HepG2 (cell line): ENCODE results near the gene JSRP1. TPM values are rescaled to one million over a fixed set of nuclear protein-coding genes. Genes with fewer than 3 reads are reported as not detected.
A peak's percentile ranks its signal among the peaks of the same experiment; 100 is the strongest.

Experiments
- EED ChIP-seq: sonication (generic); formaldehyde crosslinking; IDR thresholded peaks from 2 replicates; pipeline ENCODE4 v1.5.0; 2020; ENCODE audit warnings: mild to moderate bottlenecking, missing genetic modification reagents
- ESRRA ChIP-seq: sonication (generic); formaldehyde crosslinking; IDR thresholded peaks from 2 replicates; pipeline ENCODE4 v1.5.1; 2020; ENCODE audit warnings: mild to moderate bottlenecking, low read depth, missing genetic modification reagents
- HOXA3 ChIP-seq: sonication (generic); formaldehyde crosslinking; IDR thresholded peaks from 2 replicates; pipeline ENCODE4 v1.5.0; 2020; ENCODE audit warnings: missing genetic modification reagents
- KDM5A ChIP-seq: fragments of 200-600 bp; sonication (generic); IDR thresholded peaks from 2 replicates; pipeline ENCODE4 v1.7.0; 2018; ENCODE audit warnings: antibody characterized with exemption, mild to moderate bottlenecking, low read length, borderline replicate concordance
- KLF16 ChIP-seq, 2 experiments: sonication (generic) in 1 of 2; formaldehyde crosslinking in 1 of 2; IDR thresholded peaks; 2 replicates each; pipeline versions ENCODE4 v1.6.1 to v1.8.0; 2016 to 2023; ENCODE audit warnings: missing genetic modification reagents in 2 of 2, missing compliant biosample characterization in 1 of 2
- MED1 ChIP-seq: sonication (generic); formaldehyde crosslinking; IDR thresholded peaks from 2 replicates; pipeline ENCODE4 v1.4.0; 2020; ENCODE audit warnings: missing genetic modification reagents
- PCBP1 ChIP-seq: fragments of 200-400 bp; formaldehyde crosslinking; IDR thresholded peaks from 2 replicates; pipeline ENCODE4 v1.6.1; 2017; ENCODE audit warnings: mild to moderate bottlenecking, low read depth, low read length, borderline replicate concordance
- POLR2A ChIP-seq, 2 experiments: IDR thresholded peaks; 2 replicates each; pipeline ENCODE4 v1.6.1; 2011; ENCODE audit warnings: low read depth in 2 of 2, low read length in 2 of 2, mild to moderate bottlenecking in 1 of 2, moderate library complexity in 1 of 2; ENCODE audit not compliant: insufficient read depth in 1 of 2
- POLR2G ChIP-seq: fragments of 200-400 bp; formaldehyde crosslinking; IDR thresholded peaks from 2 replicates; pipeline ENCODE4 v1.6.1; 2018; ENCODE audit warnings: mild to moderate bottlenecking, low read depth, low read length, moderate library complexity
- PRPF4 ChIP-seq: fragments of 200-400 bp; formaldehyde crosslinking; IDR thresholded peaks from 2 replicates; pipeline ENCODE4 v1.6.1; 2016; ENCODE audit warnings: low read length, low read depth; ENCODE audit not compliant: poor library complexity, severe bottlenecking
- RBFOX2 ChIP-seq: fragments of 200-400 bp; formaldehyde crosslinking; IDR thresholded peaks from 2 replicates; pipeline ENCODE4 v1.6.1; 2017; ENCODE audit warnings: low read depth, mild to moderate bottlenecking, low read length
- SMAD9 ChIP-seq: sonication (generic); formaldehyde crosslinking; IDR thresholded peaks from 2 replicates; pipeline ENCODE4 v1.5.1; 2020; ENCODE audit warnings: mild to moderate bottlenecking, missing genetic modification reagents
- SMC3 ChIP-seq: IDR thresholded peaks from 2 replicates; pipeline ENCODE4 v1.6.1; 2011; ENCODE audit warnings: low read length, improper control_type of control experiment
- SP5 ChIP-seq: IDR thresholded peaks from 2 replicates; pipeline ENCODE4 v1.6.1; 2016; ENCODE audit warnings: low read depth, borderline replicate concordance
- SRY ChIP-seq: sonication (generic); formaldehyde crosslinking; IDR thresholded peaks from 2 replicates; pipeline ENCODE4 v1.8.0; 2022; ENCODE audit warnings: mild to moderate bottlenecking, missing genetic modification reagents
- ZBTB38 ChIP-seq: sonication (generic); formaldehyde crosslinking; IDR thresholded peaks from 2 replicates; pipeline ENCODE4 v1.5.1; 2020; ENCODE audit warnings: mild to moderate bottlenecking, missing genetic modification reagents
- ZC3H13 ChIP-seq: sonication (generic); formaldehyde crosslinking; IDR thresholded peaks from 2 replicates; pipeline ENCODE4 v1.8.1; 2023; ENCODE audit warnings: mild to moderate bottlenecking, missing genetic modification reagents, moderate library complexity
- ZFY ChIP-seq: sonication (generic); formaldehyde crosslinking; IDR thresholded peaks from 2 replicates; pipeline ENCODE4 v1.4.0; 2020; ENCODE audit warnings: missing genetic modification reagents
- ZNF121 ChIP-seq: sonication (generic); formaldehyde crosslinking; IDR thresholded peaks from 2 replicates; pipeline ENCODE4 v1.5.0; 2020; ENCODE audit warnings: mild to moderate bottlenecking, missing genetic modification reagents
- ZNF260 ChIP-seq: sonication (generic); formaldehyde crosslinking; IDR thresholded peaks from 2 replicates; pipeline ENCODE4 v1.4.0; 2020; ENCODE audit warnings: missing genetic modification reagents, low read depth, mild to moderate bottlenecking, borderline replicate concordance
- ZNF607 ChIP-seq: sonication (generic); formaldehyde crosslinking; IDR thresholded peaks from 2 replicates; pipeline ENCODE4 v1.5.1; 2020; ENCODE audit warnings: missing genetic modification reagents, mild to moderate bottlenecking, borderline replicate concordance
- ZNF615 ChIP-seq: sonication (generic); formaldehyde crosslinking; IDR thresholded peaks from 2 replicates; pipeline ENCODE4 v1.5.0; 2020; ENCODE audit warnings: mild to moderate bottlenecking, missing genetic modification reagents, borderline replicate concordance
- ZNF816 ChIP-seq: sonication (generic); formaldehyde crosslinking; IDR thresholded peaks from 2 replicates; pipeline ENCODE4 v1.8.0; 2022; ENCODE audit warnings: missing genetic modification reagents, mild to moderate bottlenecking, borderline replicate concordance
- polyA plus RNA-seq, 8 experiments: library from polyadenylated mRNA; depleted of rRNA in 3 of 8; stranded (reverse) in 7 of 8; unstranded in 1 of 8; fragments of >200 nt; fragmentation: Illumina TruSeq in 4 of 8; extraction: Trizol in 4 of 8; gene quantifications; 2 replicates each; pipeline versions ENCODE4 v1.2.1 to v1.2.3, GENCODE V29; 2011 to 2016; ENCODE audit warnings: low read depth in 4 of 8, missing spikeins in 1 of 8, mixed read lengths in 1 of 8; ENCODE audit not compliant: insufficient read depth in 1 of 8
- total RNA-seq, 5 experiments: library from RNA; depleted of rRNA; stranded (reverse); fragments of >200 nt; fragmentation: Illumina TruSeq; extraction: Trizol; gene quantifications; 2 replicates each; pipeline ENCODE4 v1.2.3, GENCODE V29; 2016; ENCODE audit warnings: low read depth in 1 of 5
- TF ChIP-seq, protein P1 (sequence below): sonication (generic); formaldehyde crosslinking; IDR thresholded peaks from 2 replicates; pipeline ENCODE4 v1.4.0; 2020; ENCODE audit warnings: missing genetic modification reagents
- TF ChIP-seq, protein P2 (sequence below), 2 experiments: sonication (generic) in 1 of 2; formaldehyde crosslinking in 1 of 2; IDR thresholded peaks; 2 replicates each; pipeline versions ENCODE4 v1.4.0 to v1.6.1; 2018 to 2020; ENCODE audit warnings: missing genetic modification reagents in 2 of 2, borderline replicate concordance in 1 of 2, low read depth in 1 of 2, mild to moderate bottlenecking in 1 of 2, missing biosample characterization in 1 of 2
- TF ChIP-seq, protein P3 (sequence below): sonication (generic); formaldehyde crosslinking; IDR thresholded peaks from 2 replicates; pipeline ENCODE4 v1.4.0; 2020; ENCODE audit warnings: missing genetic modification reagents

The JSRP1 gene
- total and polyA plus RNA-seq, 2 of the 13 experiments (the other 11 are each of a cell fraction or from before 2014, with no cell fraction given), result 0.16 to 0.38 TPM

GRCh38 chr19:2271234-2272103 lies 15.3 kb upstream of the JSRP1 start (continued):
- TF ChIP-seq SMAD9 (CRISPR knock-in tag) (no peak), ESRRA (CRISPR knock-in tag) (no peak), POLR2A (IDR thresholded peaks at IDR 0.05; ENCODE audit: insufficient read depth in 1 of 2, low read depth in 2 of 2, low read length in 2 of 2) (peak in 1 of 2 experiments; percentile 27; a peak in 1 of 4 replicates), KLF16 (CRISPR knock-in tag; IDR thresholded peaks at IDR 0.05) (no peak), POLR2G (0 out of 2 replicates have a peak, but pooled peaks have one; percentile 31), SRY (CRISPR knock-in tag) (0 out of 2 replicates have a peak, but pooled peaks have one; percentile 20), ZNF816 (CRISPR knock-in tag) (no peak), PCBP1 (no peak), ZBTB38 (peak; percentile 82), MED1 (CRISPR knock-in tag) (no peak), ZNF260 (CRISPR knock-in tag) (no peak), ZFY (CRISPR knock-in tag) (no peak), RBFOX2 (peak; percentile 51; the same call in 1 of the 2 replicates), PRPF4 (peak; percentile 78), ZNF121 (CRISPR knock-in tag) (no peak), KDM5A (no peak), ZNF615 (CRISPR knock-in tag) (no peak), ZC3H13 (0 out of 2 replicates have a peak, but pooled peaks have one; percentile 51), HOXA3 (CRISPR knock-in tag) (no peak), ZNF607 (no peak), SMC3 (no peak), SP5 (no peak), EED (CRISPR knock-in tag) (no peak)
- TF ChIP-seq, protein P1, sequence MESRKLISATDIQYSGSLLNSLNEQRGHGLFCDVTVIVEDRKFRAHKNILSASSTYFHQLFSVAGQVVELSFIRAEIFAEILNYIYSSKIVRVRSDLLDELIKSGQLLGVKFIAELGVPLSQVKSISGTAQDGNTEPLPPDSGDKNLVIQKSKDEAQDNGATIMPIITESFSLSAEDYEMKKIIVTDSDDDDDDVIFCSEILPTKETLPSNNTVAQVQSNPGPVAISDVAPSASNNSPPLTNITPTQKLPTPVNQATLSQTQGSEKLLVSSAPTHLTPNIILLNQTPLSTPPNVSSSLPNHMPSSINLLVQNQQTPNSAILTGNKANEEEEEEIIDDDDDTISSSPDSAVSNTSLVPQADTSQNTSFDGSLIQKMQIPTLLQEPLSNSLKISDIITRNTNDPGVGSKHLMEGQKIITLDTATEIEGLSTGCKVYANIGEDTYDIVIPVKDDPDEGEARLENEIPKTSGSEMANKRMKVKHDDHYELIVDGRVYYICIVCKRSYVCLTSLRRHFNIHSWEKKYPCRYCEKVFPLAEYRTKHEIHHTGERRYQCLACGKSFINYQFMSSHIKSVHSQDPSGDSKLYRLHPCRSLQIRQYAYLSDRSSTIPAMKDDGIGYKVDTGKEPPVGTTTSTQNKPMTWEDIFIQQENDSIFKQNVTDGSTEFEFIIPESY, result peak; percentile 81; the same call in 1 of the 2 replicates
- TF ChIP-seq, protein P2, sequence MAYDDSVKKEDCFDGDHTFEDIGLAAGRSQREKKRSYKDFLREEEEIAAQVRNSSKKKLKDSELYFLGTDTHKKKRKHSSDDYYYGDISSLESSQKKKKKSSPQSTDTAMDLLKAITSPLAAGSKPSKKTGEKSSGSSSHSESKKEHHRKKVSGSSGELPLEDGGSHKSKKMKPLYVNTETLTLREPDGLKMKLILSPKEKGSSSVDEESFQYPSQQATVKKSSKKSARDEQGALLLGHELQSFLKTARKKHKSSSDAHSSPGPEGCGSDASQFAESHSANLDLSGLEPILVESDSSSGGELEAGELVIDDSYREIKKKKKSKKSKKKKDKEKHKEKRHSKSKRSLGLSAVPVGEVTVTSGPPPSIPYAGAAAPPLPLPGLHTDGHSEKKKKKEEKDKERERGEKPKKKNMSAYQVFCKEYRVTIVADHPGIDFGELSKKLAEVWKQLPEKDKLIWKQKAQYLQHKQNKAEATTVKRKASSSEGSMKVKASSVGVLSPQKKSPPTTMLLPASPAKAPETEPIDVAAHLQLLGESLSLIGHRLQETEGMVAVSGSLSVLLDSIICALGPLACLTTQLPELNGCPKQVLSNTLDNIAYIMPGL (CRISPR knock-in tag; IDR thresholded peaks at IDR 0.05; ENCODE audit: borderline replicate concordance in 1 of 2, low read depth in 1 of 2), result no peak
- TF ChIP-seq, protein P3, sequence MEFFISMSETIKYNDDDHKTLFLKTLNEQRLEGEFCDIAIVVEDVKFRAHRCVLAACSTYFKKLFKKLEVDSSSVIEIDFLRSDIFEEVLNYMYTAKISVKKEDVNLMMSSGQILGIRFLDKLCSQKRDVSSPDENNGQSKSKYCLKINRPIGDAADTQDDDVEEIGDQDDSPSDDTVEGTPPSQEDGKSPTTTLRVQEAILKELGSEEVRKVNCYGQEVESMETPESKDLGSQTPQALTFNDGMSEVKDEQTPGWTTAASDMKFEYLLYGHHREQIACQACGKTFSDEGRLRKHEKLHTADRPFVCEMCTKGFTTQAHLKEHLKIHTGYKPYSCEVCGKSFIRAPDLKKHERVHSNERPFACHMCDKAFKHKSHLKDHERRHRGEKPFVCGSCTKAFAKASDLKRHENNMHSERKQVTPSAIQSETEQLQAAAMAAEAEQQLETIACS, result 0 out of 2 replicates have a peak, but pooled peaks have one; percentile 3
